DMS53 treated with DMSO at 0.1 percent for 48 hours (cell line): ENCODE results near the gene IKZF3.
"Not testable (repeated sequence)": the region's sequence is repeated elsewhere in the genome, so short reads cannot be mapped to it uniquely, and the experiment has no call there.

Experiments
- DNase-seq: peaks from one replicate; lab custom pipeline; 2025; ENCODE audit not compliant: unreplicated experiment; lab: John Stamatoyannopoulos, UW

Gene IKZF3

GRCh38 chr17:39722104-39722503 is 142.0 kb downstream of the IKZF3 start:
- no peak for DNase-seq

GRCh38 chr17:39719563-39720355 is 144.4 kb downstream of the IKZF3 start:
- no peak for DNase-seq

GRCh38 chr17:39717660-39718059 is 146.5 kb downstream of the IKZF3 start:
- no peak for DNase-seq

GRCh38 chr17:39716879-39717536 is 147.1 kb downstream of the IKZF3 start:
- DNase-seq = no peak

- DNase-seq = no peak
These were observed 147.9 kb downstream of the IKZF3 start for GRCh38 chr17:39716073-39716818.

- DNase-seq = no peak
These were observed 148.6 kb downstream of the IKZF3 start for GRCh38 chr17:39715375-39716072.

- DNase-seq = no peak
These were observed 149.9 kb downstream of the IKZF3 start for GRCh38 chr17:39714234-39714633.

- DNase-seq = no peak
These were observed 152.3 kb downstream of the IKZF3 start for GRCh38 chr17:39711851-39712250.

GRCh38 chr17:39711071-39711470 is 153.0 kb downstream of the IKZF3 start:
- DNase-seq = not testable (repeated sequence)

- no peak for DNase-seq
These were observed 153.8 kb downstream of the IKZF3 start for GRCh38 chr17:39709998-39710964.

GRCh38 chr17:39709319-39709997 is 154.7 kb downstream of the IKZF3 start:
- DNase-seq = no peak
